Non-pigmented ciliary epithelial cell (primary cell): ENCODE data around the gene PI4K2A.
"Not testable (repeated sequence)": the region's sequence is repeated elsewhere in the genome, so short reads cannot be mapped to it uniquely, and the experiment has no call there.

Experiments
- DNase-seq: peaks from one replicate; pipeline ENCODE4 v3.0.0-alpha.2; 2010; ENCODE audit warnings: low read depth

Gene PI4K2A

DNA sequence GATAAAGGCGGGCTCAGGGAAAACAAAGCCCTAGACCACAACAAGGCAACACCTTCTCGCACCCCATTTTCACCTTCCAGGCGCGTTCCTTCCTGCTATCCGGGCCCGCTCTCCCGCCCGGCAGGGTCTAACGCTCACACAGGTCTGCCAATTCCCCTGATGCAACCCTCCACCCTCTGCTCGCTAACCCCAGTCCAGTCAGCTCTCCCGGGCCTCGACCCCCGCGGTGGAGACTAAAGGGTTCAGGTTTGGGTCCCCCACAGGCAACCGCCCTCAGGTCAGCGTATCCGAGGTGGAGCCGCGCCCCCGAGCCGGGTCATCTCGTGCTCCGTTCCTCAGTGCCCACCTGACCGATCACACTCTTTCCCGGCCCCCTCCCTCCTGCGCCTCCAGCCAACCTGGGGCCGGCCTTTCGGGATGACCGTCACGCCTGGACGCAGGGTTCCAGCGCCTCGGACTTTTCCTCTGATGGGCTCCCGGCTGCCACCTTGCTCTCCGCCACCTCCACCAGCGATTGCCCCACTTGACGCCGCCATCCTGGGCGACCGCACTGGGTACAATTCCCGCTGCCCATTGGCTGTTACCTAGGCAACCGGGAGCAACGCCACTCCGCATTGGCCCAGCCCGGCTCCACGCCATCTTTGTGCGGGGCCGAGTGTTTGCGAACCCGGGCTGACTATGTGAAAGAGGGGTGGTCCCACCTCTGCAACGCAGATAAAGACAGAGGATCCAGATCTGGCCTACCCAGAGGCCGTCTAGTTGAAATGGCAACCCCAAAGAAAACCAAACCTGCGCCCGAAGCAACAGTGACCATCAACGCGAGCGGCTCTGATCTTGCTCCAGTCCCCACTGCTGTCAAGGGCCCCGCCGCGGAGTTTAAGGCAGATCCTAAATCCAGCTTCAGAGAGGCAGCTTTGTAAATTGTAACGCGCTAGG lies 7.3 kb upstream of the PI4K2A start, which contains the start of gene MORN4:
Gene MORN4, minus strand, starts transcription at position 552 of the 936 bp plus-strand sequence. CDS start 13,847 bp downstream, outside the sequence.
- no peak for DNase-seq

DNA sequence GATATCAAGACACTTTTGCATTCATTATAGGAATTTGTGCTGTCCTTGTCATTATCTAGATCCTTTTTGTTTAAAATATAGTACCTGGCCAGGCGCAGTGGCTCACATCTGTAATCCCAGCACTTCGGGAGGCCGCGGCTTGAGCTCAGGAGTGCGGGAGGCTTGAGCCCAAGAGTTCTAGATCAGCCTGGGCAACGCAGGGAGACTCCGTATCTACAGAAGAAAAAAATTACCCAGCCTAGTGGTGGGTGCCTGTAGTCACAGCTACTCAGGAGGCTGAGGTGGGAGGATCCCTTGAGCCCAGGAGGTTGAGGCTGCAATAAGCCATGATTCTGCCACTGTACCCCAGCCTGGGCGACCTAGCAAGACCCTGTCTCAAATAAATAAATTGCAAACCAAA lies 6.5 kb upstream of the PI4K2A start:
- no peak for DNase-seq

DNA sequence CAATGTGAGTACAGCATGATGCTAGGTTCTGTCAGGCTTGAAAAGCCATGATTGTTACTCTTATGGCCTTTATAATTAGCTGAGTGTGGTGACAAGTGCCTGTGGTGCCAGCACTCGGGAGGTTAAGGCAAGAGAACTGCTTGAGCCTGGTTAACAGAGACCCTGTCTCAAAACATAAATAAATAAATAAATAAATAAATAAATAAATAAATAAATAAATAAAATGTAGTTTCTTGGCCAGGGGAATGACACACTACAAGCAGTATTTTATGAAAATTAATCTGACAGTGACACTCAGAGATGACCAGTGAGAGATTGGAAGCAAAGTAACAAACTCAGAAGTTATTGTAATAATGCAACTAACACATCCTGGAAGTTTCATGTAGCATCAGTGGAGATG lies 4.9 kb upstream of the PI4K2A start:
- DNase-seq = no peak

DNA sequence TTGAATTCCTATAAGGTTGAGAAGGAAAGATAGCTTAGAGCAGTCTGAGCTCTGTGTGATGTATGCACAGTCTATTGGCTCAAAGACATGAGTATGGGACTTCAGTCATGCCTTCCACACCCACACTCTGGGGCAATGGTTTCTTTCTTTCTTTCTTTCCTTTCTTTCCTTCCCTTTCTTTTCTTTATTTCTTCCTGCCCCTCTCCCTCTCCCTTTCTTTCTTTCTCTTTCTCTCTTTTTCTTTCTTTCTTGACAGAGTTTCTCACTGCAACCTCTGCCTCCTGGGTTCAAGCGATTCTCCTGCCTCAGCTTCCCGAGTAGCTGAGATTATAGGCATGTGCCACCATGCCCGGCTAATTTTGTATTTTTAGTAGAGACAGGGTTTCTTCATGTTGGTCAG lies 1.4 kb upstream of the PI4K2A start:
- DNase-seq = not testable (repeated sequence)

DNA sequence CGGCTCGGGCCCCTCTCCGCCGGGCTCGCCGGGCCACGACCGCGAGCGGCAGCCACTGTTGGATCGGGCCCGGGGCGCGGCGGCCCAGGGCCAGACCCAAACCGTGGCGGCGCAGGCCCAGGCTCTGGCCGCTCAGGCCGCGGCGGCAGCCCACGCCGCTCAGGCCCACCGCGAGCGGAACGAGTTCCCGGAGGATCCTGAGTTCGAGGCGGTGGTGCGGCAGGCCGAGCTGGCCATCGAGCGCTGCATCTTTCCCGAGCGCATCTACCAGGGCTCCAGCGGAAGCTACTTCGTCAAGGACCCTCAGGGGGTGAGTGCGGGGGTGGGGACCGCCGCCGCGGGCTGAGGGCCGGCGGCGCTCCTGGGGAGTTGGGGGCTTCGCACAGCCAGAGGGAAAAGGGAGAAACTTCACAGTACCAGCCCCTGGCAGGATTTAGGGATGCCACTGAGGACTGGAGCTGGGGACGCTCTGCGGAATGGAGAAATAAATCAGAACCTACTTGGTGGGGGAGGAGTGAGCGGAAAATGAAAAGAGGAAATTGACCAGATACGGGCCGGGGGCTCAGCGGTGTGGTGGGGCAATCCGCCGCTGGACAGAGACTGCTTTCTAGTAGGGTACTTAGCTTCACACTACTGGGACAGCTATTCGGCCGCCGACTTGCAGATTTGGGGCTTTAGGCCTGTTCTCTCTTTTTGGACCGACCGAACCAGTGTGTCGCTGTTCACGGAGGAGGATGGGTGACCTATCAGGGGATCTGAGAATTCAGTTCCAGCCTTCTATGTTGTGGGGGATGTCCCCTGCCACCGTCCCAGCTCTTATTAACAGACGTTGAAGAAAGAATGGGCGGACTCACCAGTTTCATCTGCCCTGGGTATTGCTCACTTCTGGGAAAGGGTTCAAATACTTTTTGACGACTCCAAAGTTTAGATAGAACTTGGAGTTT lies 669 bp downstream of the PI4K2A start:
- DNase-seq = no peak

DNA sequence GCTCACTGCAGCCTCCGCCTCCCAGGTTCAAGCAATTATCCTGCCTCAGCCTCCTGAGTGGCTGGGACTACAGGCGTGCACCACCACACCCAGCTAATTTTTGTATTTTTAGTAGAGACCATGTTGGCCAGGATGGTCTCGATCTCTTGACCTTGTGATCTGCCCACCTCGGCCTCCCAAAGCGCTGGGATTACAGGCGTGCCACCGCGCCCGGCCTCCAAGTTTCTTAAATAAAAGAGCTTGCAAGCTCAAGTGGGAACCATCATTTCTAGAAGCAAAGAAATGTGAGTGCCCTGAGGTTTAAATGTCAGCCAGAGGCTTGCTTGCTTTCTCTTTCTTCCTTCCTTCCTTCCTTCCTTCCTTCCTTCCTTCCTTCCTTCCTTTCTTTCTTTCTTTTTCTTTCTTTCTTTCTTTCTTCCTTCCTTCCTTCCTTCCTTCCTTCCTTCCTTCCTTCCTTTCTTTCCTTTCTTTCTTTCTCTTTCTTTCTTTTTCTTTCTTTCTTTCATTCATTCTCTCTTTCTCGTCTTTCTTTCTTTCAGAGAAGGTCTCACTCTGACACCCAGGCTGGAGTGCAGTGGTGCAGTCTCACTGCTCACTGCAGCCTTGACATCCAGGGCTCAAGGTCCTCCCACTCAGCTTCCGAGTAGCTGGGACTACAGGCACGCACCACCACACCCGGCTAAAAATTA lies 2.1 kb downstream of the PI4K2A start:
- not testable (repeated sequence) for DNase-seq

DNA sequence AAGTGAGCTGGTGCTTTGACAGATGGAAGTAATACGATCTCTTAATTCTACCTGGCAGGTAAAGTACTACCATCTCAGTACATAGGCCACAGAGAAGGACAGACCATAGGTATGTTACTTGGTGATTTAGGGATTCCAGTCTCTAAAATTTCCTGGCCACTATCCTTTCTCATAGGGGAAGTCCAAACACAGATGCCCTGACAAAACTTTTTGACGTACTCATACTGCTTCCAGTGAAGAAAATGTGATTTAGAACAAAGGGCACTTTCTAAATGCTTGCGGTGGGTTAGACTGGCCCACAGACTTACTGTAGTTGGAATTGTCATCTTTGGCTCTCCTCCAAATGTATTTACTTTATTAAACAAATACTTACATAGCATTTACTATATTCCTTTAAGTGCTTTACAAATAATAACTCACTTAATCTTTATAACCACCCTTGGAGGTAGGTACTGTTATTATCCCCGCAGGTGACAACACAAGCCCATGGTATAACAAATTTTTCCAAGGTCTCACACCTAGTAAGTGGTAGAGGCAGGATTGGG lies 3.0 kb downstream of the PI4K2A start:
- DNase-seq = no peak

DNA sequence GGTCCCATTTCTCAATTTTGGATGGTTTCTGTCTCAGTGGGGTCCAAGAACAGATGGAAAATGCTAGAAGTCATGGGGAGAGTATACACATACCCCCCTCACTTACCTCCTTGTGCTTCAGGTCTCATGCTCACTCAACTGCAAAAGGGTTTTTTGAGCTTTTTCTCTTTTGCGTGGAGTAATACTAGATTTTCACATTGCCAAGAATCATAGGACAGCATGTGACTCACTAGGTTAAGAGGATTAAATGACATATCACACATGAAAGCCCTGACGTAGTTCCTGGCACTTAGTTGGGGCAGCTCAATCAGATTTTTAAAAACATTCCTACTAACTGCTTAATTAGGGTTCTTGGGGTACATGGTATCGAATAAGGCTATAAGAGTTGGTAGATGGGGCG lies 4.5 kb downstream of the PI4K2A start:
- DNase-seq = no peak

DNA sequence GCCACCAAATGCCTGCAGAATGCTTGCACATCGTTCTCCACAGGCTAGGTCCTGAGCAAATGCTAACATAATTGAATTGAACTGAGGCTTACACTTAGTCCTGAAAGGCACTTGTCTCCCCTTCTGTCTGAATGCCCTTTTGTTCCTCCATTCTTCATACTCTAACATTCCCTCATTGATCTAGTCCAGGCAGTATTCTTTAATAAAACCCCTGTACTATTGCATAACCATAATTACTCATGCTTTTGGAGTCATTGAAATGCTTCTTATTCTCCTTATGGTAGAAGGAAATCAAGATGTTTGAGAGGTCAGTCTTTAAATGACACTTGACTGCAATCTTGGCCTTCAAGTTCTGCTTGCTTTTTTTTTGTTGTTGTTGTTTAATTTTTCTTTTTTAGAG lies 7.1 kb downstream of the PI4K2A start:
- no peak for DNase-seq

DNA sequence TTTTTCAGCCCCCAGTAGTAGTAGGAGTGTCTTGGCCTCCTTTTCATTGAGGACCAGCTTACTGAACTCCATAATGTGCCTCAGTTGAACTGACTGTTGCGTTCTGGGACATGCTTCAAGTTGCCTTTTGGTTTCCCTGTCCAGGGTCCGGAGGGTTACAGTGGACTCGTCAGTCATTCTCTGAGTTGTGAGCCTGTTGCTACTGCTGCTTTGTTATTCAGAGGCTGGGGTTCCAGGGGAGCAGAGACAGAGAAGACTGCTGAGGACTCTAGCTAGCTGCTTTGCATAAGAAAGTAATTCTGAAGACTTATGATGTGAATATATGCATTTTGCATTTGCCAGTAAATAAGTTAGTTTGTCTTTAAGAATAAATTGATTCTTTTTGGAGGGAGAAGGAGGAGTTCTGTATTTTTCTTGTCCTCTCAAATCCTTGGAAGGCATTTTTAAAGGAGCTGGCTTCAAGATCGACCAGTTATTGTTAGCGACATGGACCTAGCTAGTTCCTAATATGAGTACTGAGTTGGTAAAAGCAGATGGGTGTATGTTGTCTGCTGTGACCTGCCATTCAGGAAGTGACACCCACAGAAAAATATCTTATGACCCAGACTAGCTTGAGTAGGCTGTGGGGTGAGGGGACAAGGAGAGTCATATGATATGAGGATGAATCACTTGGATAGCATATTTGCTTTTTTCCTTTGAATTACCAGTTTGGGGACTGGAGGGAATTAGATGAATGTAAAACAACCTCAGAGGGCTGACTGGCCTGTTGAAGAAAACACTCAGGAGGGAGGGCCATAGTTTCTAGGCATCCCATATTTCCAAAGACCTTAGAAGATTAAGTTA lies 8.3 kb downstream of the PI4K2A start:
- peak; percentile 89 for DNase-seq

DNA sequence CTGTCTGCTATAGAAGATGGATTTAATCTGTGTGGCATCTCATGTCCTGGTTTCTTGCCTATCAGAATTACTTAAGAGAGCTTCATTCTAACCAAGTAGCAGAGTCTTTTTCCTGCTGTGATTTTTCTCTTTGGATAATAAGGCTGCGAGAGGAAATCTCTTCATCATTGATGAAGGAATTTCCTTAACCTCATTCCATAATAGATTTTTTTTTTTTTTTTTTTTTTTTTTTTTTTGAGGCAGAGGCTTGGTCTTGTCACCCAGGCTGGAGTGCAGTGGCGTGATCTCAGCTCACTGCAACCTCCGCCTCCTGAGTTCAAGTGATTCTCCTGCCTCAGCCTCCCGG lies 8.9 kb downstream of the PI4K2A start:
- not testable (repeated sequence) for DNase-seq

DNA sequence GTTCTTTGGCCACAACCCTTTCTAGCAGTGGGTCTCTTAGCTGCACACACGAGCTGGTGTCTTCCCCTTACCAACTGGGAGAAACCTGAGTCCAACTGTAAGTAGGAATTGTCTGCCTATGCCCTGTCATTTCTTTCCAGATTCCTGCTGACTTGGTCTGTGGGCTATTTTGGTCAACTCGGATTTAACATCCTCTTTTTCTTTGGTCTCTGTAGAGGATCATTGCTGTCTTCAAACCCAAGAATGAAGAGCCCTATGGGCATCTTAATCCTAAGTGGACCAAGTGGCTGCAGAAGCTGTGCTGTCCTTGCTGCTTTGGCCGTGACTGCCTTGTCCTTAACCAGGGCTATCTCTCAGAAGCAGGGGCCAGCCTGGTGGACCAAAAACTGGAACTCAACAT lies 10.3 kb downstream of the PI4K2A start:
- DNase-seq = no peak

DNA sequence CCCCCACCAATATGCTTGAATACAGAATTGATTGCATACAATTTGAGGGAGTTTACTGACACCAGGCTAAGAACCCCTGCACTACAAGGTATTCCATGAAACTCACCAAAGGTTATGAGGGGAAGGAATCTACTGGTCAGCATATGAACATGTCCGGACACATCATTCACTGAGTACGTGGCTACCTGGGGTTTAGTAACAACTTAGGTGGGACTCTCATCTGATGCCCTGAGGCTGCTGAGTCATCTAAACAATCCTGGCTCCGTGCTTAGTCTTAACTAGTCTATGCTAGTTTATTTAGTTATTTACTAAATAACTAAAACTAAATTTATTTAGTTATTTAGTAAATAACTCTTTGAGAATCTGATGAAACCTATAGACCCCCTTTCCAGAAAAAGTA lies 11.3 kb downstream of the PI4K2A start:
- no peak for DNase-seq

DNA sequence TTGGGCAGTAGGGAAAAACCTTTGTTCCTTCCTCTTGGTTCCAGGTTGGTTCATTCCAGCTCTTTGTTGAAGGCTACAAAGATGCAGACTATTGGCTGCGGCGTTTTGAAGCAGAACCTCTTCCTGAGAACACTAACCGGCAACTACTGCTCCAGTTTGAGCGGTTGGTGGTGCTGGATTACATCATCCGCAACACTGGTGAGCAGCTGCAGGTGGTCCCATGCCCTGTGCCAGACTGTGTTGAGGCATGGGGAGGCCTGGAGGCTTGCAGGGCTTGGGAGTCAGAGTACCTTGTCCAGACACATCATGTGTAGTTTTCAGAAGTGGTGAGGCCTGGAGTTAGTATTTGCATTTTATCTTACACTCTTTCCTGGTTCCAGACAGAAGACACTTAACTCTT lies 16.3 kb downstream of the PI4K2A start:
- DNase-seq = no peak

DNA sequence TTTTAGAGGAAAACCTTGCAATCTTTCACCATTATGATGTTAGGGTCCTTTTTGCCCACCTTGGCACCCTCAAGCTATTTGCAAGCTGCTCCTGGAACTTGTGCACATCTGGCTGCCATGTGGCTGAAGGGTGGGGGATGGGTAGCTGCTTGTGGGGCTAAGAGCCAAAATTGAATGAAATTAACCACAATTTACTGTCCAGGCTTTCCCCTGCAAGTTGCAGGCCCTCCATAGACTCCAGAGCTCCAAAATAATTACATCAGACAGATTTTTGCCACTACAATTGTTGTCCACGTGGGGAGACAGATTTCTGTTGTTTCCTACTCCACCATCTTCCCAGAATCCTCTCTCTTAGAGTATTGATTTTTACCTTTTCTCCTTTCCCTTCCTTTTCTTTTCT lies 19.1 kb downstream of the PI4K2A start:
- no peak for DNase-seq

DNA sequence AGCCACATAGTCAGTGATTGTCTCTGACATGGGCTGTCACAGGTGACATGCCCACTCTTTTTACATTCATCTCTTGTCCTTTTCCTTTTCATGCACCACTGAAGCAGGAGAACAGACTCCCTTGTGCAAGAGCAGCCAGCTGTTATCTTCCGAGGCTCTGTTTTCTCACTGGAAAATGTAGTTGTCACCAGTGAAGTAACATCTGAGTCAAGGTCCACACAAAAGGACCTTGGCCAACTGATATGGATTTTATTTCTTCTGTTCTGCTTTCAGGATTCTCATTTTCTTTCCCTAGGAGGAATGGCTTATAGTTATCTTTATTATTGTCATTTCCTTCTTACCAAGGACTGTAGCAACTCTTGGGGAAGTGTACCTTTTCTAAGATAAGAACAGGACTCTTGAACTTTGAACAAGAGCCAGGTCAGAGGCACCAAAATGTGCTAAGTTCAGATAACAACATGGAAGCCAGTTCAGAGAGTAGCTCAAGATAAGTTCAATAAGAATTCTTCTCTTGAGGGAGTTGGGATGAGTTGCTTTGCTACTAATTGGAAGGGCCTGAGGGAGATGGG lies 23.9 kb downstream of the PI4K2A start:
- DNase-seq = no peak

DNA sequence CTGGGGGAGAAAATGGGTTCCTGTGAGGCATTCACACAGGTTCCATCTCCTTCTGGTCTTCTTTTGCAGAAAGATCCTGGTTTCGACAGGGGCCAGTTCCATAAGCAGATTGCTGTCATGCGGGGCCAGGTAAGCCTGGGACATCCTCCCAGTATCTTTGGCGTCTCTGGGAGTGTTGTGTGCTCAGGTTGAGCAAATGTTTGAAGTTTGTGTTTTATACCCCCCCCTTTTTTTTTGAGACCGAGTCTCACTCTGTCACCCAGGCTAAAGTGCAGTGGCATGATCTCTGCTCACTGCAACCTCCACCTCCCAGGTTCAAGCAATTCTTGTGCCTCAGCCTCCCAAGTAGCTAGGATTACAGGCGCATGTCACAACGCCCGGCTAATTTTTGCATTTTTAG lies 26.5 kb downstream of the PI4K2A start:
- DNase-seq = no peak

DNA sequence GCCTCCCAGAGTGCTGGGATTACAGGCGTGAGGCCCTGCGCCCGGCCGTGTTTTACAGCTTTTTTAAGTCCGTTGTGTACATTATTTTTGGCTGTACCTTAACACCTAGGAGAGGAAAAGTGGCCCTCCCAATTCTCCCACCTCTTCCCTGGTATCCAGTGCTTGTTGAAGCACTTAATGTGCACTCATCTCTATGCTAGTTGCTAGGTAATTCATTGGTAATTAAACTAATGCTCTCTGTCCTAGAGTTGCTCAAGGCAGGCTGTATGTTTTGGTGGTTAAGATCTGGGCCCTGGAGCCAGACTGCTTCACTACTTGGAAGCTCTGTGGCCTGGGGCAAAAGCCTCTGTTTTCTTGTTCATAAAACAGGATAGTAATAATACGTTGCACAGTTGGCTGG lies 27.0 kb downstream of the PI4K2A start:
- no peak for DNase-seq

DNA sequence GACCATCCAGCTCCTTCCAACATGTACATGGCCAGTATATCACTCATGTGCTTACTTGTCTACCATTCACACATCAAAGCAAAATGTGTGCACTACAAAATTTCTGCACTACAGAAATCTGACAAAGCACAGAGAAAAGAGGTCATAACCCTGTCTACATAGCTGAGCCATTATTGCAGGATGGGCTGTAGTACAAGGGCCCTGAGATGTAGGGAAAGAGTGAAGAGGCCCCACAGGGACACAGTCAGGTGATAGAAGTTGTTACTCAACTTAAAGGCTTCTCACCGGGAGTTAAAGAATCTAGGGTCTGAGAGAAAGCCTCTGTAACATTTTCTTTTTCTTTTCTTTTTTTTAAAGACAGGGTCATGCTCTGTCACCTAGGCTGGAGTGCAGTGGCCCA lies 29.1 kb downstream of the PI4K2A start:
- no peak for DNase-seq

DNA sequence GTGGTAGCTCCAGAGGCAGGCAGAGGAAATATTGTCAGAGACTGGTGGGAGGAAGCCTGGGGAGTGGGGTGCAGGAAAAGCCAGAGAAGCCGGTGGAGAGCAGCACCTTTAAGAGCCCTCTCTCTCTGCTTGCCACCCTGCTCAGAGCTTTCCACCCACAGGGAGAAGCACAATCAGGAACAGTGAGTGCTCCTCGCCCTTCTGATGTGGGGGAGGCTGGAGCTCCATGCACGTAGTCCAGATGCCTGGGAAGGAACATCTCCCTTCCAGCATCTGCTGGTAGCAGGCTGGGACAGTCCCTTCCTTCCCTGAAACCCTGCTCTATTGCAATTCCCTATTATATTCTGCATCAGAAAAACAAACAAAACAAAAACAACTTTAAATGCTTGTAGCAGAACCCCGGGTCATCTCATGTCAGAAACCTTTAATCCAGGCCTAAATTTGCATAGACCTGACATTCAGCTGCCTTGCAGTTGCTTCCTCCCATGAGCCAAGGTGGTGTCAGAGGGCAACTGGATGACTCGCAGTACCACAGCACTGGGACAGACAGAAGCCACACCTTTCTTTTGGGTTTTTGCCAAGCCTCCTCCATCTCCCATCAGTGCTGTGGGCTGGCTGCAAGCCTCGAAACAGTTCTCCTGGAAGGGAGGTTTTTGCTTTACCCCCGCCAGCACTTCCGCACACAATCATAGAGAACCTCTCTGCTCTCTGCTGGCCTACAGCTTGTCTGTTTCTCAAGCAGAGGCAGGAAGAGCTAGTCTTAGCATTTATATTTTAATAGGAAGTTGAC lies 33.5 kb downstream of the PI4K2A start:
- DNase-seq = no peak
